GM19351 (cell line): ENCODE data around the gene PIP5KL1.

Experiments
- ATAC-seq: cut with Tn5 transposase; IDR thresholded peaks from one replicate; pipeline ENCODE4 v1.9.1; 2021; ENCODE audit warnings: mild to moderate bottlenecking, moderate library complexity; ENCODE audit not compliant: unreplicated experiment

The PIP5KL1 gene

GRCh38 chr9:127934986-127935385 is 4.4 kb upstream of the PIP5KL1 start:
- no peak for ATAC-seq

GRCh38 chr9:127934248-127934647 is 3.7 kb upstream of the PIP5KL1 start:
- ATAC-seq = no peak

DNA sequence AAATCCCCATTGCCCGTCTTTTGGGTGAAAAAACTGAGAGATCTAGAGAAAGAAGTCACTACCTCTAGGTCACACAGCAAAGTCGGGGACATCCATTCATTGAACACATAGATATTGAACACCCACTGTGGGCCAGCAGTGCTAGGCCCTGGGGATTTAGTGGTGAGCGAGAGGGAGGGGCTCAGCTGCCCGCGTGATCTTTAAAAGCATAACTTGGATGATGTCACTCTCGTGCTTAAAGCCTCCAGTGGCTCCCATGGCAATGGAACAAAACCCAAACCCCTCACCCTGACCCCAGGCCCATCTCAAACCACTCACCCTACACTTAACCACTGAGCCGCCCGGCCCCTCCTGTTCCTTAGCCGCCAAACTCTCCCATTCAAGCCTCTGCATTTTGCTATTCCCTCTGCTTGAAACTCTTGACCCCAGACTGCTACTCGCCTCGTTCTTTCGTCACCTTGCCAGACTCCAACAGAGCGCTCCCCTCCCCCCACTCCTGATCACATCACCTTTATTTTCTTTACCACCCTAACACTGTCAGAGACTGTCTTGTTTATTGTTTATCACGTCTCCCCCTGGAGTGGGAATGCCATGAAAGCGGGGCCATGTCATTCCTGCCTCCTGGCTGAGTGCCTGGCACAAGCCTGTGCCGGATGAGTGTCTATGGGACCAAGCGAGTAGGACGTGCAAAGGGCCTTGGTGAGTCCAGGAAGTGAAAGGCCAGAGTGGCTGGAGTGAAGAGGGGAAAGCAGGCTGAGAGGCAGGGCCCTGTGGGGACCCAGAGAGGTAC is 710 bp upstream of the PIP5KL1 start:
- ATAC-seq = peak; percentile 39

DNA sequence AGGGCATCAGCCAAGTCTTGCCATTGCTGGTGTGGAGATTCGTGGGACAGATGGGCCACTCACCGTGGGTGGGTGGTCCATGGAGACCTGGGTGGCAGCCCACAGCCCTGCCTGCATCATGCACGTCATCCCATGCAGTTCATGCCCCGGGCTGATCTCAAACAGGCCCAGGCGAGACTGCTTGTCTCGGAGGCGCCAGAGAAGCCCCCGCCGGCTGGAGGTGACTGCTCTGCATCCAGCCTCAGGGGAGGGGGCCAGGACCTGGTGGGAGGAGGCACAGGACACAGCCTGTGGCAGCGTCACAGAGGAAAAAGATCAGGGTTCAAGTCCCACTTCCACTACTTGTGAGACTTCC is 975 bp downstream of the PIP5KL1 start:
- no peak for ATAC-seq

DNA sequence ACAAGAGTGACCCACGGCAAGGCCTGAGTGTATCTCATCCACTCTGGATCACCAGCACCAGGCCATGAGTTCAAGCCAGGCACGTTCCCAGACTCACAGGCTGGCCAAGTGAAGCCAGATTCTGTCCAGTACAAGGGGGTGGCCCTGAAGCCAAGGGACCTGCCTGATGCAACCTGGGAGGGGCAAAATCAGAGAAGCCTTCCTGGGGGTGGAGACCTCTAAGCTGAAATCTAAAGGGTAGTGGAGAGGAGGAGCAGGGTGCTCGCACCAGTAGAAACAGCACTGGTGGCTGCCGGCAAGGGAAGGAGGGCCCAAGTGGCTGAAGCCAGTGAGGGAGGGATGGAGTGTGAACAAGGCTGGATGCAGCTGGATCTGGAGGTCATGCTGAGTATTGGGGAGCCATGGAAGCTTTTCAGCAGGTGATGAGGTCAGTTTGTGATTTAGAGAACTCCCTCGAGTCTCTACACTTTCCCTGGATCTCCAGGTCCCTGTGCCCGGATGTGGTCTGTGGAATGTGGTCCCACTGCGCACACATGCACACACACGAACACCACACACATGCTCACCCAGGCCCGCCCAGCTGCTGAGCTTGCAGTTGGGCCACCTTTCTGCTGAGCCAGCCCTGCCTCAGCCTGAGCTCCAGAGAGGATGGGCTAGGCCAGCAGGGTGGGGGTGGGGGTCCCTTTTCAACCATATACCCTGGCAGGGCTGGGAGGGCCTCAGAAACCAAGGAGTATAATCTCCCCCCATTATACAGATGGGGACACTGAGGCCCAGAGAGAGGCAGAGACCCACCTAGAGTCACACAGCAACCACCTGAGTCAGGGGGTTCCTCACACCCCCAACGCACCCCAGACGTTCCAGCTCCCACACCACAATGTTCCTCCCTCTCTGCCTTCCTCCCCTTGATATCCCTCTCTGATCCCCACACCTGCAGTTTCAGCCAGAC is 1.6 kb downstream of the PIP5KL1 start:
- ATAC-seq = no peak

GRCh38 chr9:127927988-127928675 is 2.4 kb downstream of the PIP5KL1 start:
- ATAC-seq = no peak

DNA sequence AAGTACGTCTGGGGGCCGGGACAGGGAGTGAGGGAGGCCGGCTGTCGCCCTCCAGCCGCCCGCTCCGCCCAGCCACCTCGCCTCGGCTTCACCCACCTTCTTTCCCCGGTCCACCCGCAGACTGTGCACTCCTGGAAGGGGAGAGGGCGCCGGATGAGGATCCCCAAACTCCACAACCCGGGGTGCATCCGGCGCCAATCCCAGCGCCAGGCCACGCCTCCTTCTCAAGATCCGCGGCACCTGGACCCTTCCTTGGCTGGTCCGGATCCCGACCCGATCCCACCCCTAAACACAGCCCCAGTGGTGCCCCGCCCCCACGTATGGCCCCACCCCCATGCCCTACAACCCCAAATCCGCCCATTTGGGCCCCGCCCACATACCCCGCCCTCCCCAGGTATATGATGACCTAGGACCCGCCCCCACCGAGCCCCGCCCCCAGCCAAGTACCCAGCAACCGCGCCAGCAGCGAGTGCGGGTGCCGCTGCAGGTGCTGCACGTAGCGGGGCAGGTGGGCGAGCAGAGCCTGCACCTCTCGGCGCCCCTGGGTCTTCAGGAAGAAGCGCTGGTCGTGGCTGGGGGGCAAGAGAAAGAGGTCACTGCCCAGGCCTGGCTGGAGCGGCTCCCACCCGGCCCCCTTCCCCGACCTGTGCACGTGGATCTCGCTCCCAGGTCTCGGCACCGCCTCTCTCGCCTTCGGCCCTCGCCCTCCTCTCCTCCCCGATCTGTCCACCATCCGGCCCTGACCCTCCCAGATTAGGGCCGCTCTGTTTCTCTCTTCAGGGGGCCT is 3.2 kb downstream of the PIP5KL1 start:
- ATAC-seq = no peak

DNA sequence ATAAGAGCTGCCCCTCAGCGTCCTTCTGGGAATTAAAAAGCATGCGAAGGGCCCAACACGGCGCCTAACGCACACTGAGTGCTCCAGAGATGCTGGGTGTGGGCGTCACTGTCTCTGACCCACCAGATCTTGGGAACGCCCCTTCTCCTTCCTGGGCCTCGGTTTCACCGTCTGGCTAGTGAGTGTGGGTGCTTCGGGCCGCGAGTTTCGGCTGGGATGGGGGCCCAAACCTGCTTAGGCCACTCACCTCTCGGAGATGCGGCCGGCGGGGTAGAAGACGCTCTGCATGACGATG is 3.7 kb downstream of the PIP5KL1 start:
- no peak for ATAC-seq

- no peak for ATAC-seq
Measured at GRCh38 chr9:127925959-127926905, 4.3 kb downstream of the PIP5KL1 start.

DNA sequence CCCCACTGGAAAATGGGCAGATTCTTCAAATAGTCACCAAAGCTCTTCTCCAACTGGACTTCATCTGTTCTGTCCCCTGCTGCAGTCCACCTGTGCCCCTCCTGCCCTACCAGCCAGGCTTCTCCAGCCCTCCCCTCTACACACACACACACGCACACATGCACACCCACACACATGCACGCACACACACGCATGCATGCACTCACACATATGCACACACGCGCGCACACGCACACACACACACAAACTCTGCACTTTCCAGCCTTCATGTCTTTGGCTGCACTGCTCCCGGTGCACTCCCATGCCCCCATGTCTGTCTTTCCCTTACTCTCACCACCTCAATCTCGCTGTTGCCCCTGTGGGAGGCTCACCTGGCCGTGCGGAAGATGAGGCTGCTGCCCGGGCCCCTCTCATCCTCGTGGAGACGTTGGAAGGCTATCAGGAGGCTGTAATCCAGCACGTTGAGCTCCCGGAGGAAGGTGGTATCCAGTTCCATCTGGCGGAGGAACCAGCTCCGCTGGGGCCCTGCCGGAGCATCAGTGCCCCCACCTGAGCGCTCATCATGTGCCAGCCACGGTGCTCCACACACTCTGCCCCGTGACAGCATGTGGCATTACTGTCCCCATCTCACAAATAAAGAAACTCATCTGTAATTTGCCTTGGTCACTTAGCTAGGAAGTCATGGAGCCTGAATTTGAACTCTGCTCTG is 5.7 kb downstream of the PIP5KL1 start:
- no peak for ATAC-seq

- ATAC-seq = no peak
Measured at GRCh38 chr9:127923771-127924170, 6.8 kb downstream of the PIP5KL1 start.

GRCh38 chr9:127923046-127923445 is 7.5 kb downstream of the PIP5KL1 start:
- no peak for ATAC-seq

GRCh38 chr9:127921557-127922120 is 8.9 kb downstream of the PIP5KL1 start:
- no peak for ATAC-seq

DNA sequence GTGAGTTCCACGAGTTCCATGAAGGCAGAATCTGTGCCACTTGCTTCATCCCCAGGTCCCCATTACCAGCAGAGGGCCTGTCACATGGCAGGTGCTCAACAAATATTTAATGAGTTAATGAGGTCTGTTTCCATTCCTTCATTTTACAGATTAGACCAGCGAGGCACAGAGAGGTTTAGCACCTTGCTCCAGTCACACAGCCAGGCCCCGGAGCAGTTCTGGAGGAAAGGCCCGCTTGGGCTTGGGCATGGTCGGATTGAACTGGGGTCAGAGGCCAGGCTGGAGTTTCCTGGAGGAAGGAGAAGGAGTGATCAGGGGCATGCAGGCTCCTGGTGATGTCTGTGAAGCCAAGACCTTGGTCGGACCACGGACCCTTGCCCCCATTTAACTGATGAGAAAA is 9.8 kb downstream of the PIP5KL1 start:
- no peak for ATAC-seq

DNA sequence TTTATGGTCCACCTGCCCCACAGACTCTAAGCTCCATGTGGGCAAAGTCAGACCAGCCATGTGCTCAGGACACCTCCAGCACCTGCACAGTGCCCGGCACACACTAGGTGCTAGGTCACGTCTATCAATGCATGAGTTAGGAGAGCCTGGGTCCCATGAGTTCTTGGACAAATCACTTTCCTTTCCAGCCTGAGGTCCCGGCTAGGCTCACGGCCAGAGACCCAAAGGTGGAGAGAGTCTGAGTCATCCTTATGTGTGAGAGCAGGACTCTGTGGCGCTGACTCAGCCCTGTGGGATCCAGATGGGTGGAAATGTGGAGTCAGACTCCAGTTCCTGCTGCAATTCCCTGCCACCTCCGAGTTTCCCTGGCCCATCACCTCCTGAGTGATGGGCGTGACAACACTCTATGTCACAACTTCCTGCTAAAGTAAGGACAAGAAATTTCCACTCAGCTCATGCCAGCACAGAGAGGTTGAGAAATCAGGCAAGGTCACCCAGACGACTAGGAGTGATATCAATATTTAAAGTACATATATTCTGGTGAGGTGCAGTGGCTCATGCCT is 11.2 kb downstream of the PIP5KL1 start:
- ATAC-seq = no peak

- no peak for ATAC-seq
Measured at GRCh38 chr9:127918183-127919107, 12.1 kb downstream of the PIP5KL1 start.

GRCh38 chr9:127917603-127918002 is 13.0 kb downstream of the PIP5KL1 start:
- no peak for ATAC-seq
